ENCODE results near the gene DUSP22.

Gene DUSP22

DNA sequence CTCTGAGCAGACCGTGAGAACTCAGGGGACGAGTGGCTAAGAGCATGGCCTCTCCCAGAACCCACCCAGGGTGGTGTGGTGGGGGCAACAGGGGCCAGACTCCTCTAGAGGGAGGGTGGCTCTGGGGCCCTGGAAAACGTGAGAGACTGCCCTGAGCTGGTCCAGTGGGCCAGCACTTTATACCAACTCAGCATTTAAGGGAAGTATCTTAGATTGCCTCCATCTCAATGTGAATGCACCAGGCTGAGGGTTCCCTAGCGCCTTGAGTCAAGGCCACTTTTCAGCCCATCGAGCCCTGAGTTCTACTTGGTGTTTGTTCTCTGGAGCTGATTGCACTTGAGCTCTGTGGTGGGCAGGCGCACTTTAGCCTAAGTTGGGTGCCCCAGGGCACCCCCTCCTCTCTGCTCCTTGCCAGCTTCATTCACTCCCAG is 57.2 kb downstream of the DUSP22 start:
- no peak for DNase-seq (ENCODE audit: low read depth in 1 of 2, low spot score in 1 of 2)

DNA sequence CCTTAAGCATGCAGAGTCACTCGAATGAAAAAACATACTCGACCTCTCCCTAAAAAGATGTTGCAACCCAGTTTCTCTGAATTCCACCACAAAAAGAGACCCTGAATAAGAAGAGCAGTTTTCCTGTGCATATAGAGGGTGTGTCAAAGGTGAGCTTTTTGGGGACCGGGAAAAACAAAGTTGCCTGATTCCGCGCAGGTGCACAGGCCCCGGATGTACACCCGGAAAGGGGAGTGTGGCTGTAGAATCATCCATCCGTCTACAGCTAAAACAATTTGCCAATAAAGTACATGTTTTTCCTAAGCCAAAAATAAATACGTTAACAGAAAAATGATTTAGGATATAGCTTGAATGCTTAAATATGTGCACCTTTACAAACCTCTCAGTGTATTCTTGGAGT is 58.1 kb downstream of the DUSP22 start:
- no peak for DNase-seq (ENCODE audit: low read depth in 1 of 2, low spot score in 1 of 2)

GRCh38 chr6:351011-351866 is 59.0 kb downstream of the DUSP22 start:
- DNase-seq (ENCODE audit: low read depth in 1 of 2, low spot score in 1 of 2): no peak

GRCh38 chr6:351867-352289 is 59.6 kb downstream of the DUSP22 start:
- no peak for DNase-seq (ENCODE audit: low read depth in 1 of 2, low spot score in 1 of 2)

GRCh38 chr6:352474-352873 is 60.2 kb downstream of the DUSP22 start:
- no peak for DNase-seq (ENCODE audit: low read depth in 1 of 2, low spot score in 1 of 2)

DNA sequence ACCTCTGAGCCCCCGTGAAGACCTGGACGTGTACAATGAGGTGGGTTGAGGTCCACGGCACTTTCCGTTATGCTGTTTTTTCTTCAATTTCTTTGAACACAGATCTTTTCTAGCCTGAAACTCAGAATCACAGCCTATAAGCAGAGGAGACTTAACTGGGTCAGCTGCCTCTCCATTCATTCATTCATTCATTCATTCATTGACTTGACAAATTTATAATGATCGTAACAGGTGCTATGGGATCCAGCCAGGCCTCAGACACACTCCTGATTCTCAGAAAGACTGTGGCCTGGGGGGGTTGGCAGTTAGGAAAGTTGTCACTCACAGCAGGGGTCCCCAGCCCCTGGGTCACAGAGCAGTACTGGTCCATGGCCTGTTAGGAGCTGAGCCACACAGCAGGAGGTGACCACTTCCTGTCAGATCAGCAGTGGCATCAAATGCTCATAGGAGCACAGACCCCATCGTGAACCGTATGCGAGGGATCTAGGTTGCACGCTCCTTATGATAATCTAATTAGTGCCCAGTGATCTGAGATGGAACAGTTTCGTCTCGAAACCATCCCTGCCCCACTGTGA is 60.7 kb downstream of the DUSP22 start:
- no peak for DNase-seq (ENCODE audit: low read depth in 1 of 2, low spot score in 1 of 2)

DNA sequence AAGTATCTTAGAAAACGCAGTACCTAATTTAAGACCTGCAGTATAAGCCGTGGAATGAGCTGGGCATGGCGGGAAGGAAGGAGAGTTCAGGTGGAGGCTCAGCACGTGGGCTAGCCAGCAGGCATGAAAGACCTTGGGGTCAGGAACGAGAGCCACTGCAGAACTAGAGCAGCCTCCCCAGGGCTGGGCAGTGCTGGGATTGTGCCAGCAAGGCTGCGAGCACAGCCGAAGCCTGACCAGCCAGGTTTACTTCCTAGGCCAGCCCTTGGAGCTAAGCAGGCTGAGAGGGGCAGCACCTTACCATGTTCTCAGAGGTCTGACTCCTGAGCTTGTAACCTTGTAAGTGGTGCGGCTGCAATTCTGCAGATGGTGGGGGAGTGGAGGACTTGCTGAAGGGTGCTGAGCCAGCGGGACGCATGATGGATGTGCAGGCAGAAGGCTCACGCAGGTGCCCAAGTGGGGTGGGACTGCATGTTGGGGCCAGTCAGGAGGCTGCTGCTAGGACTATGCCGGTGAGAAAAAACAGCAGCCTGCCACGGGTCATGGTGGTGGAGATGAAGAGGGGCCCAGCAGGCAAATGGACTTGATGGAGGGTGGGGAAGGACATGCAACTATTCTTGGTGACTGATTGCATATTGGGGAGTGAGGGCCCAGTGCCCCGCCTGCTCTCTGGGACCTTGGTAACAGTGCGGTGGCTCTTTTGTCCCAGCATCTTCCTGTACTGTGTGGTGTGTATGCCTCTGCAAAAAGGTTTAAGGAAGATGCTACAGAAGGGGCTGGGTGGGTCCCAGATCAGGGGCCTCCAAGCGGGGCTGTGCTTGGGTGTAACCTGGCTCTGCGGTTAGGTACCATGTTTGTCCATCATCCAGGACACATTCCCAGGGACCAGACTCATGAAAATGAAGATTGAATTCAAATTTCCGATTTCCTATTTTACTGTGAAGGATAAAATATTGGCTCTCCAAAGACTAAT is 61.6 kb downstream of the DUSP22 start:
- DNase-seq (ENCODE audit: low read depth in 1 of 2, low spot score in 1 of 2): no peak

GRCh38 chr6:354631-355280 is 62.5 kb downstream of the DUSP22 start:
- no peak for DNase-seq (ENCODE audit: low read depth in 1 of 2, low spot score in 1 of 2)

GRCh38 chr6:355373-356208 is 63.3 kb downstream of the DUSP22 start:
- DNase-seq (ENCODE audit: low read depth in 1 of 2, low spot score in 1 of 2): no peak

DNA sequence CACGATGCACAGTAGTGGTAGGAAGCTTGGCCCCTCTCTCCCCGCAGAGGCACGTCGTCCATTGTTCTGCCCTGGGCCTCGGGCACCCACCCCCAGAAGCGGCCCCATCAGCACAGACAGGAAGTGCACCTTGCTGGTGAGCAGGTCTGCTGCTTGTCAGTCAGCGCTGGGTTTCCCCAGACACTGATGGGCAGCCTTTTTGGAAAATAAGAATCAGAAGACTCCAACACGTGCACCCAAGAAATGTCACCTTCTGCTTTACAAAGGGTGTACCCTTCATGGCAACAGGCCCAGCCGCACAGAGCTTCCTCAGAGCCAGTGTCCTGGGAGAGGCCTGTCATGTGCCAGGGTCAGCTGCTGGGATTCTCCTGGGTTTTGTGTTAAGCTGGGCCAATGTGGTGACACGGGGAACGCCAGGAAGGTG is 64.6 kb downstream of the DUSP22 start:
- DNase-seq (ENCODE audit: low read depth in 1 of 2, low spot score in 1 of 2): no peak

DNA sequence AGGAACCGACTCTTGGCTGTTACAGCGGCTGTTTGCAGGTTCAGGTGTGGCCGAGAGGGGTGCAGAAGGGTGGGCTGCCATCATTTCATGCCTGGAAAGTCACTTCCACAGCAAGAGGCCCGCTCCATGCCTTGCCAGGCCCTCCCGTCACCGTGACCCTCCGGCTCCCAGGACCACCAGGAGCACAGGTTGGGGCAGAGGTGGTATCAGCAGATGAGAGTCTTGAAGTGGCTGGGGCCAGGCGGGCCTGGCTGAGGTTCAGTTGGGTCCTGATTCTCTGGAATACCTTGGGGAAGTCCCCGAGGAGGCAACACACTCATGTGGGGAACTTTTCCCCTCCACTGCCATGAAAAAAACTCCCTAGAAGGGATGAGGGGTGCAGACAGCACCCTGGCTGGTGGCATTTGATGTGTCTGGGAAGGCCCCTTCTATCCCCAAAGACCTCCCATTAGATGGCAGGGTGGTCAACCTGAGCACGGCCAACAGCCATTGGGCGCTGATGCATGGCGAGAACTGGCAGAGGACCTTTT is 65.0 kb downstream of the DUSP22 start:
- no peak for DNase-seq (ENCODE audit: low read depth in 1 of 2, low spot score in 1 of 2)

DNA sequence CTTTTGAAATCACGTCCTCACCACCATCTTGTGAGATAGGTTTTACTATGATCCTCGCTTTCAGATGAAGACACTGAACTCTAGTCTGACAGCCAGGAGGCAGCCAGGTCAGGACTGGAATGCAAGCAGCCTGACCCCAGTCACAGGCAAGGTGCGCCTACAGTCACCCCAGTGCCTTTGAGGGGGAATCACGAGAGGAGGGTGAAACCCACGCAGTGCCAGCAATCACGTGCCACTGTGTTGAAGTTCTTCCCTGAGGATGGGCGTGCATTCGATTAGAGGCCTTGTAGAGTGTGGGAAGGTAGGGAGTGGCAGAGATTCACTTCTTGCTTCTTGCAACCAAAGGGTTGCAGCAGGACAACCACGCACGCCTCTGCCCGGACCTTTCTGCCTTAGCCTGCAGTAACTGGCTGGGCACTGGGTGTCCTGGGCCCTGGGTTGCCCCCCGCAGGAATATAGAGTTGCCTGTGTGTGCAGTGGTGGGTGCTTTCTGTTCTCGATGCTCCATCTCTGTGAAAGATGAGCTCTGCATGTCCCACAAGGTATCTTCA is 65.6 kb downstream of the DUSP22 start:
- no peak for DNase-seq (ENCODE audit: low read depth in 1 of 2, low spot score in 1 of 2)

DNA sequence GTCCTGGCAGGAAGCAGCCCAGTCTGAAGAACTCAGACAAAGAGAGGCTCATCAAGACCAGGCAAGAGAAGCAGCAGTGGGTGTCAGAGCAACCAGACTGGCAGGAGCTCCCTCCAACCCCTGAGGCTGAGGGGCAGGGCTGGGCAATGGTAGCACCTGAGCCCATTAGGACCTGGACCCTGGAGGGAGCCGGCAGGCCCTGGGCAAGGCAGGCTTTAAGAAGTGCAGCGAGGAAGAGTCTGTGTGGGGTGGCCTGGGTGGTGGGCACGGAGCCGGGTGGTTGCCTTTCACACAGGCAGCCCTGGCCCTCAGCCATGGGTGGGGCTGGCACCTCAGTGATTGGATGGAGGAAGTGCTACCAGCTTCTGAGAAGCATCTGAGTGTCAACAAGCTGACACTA is 66.1 kb downstream of the DUSP22 start:
- no peak for DNase-seq (ENCODE audit: low read depth in 1 of 2, low spot score in 1 of 2)

DNA sequence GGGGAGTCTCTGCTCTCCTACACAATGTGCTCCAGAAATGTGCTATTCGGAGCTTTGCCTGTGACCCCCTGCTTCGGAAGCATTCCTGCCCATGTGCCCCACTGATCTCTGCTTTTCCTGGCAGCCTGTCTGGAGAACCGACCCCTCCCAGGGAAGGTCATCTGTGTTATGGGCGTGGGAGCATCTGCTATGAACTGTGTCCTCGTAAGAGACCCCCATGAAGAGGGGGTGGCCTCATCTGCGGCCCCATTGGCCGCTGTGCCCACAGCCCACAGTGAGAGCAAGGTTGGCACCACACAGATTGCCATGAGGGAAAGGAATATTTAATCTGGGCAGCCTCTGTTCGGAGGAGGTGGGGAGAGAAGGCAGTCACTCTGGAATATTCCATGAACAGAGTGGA is 66.6 kb downstream of the DUSP22 start:
- no peak for DNase-seq (ENCODE audit: low read depth in 1 of 2, low spot score in 1 of 2)

DNA sequence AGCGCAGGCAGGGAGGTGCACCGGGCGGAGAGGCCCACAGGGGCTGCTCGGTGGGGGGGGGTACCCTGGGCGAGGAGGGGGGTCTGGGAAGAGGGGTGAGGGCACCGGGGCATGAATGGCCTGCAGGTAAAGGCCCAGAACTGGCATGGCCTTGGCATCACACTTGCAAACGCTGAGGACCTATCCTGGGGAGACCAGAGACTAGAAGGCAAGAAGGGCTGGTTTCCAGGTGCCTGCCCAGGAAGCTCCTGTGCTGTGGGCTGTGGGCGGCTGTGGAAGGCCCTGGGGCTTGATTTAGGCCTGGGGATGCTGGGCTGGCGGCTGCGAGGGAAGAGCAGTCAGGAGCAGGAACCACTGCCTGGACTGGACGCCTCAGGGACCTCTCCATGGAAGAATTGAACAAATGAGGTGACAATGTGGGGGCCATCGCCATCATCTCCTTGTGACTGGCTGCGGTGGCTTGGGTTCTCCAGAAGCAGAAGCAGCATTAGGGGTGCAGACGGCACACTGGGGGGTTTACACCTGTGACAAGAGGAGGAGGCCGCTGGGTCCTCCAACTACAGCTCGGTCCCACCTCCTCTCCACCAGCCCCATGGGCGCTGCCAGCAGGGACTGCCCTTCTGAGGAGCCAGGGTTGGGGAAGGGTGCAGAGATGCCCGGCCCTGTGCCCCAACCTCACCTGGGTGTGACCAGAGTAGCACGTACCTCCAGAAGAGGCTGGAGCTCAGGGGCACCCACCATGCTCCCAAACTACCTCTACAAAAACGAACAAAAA is 67.2 kb downstream of the DUSP22 start:
- no peak for DNase-seq (ENCODE audit: low read depth in 1 of 2, low spot score in 1 of 2)

- DNase-seq (ENCODE audit: low read depth in 1 of 2, low spot score in 1 of 2): no peak
Observed at GRCh38 chr6:360349-360748, 68.1 kb downstream of the DUSP22 start.

GRCh38 chr6:360764-361373 is 68.6 kb downstream of the DUSP22 start:
- no peak for DNase-seq (ENCODE audit: low read depth in 1 of 2, low spot score in 1 of 2)

DNA sequence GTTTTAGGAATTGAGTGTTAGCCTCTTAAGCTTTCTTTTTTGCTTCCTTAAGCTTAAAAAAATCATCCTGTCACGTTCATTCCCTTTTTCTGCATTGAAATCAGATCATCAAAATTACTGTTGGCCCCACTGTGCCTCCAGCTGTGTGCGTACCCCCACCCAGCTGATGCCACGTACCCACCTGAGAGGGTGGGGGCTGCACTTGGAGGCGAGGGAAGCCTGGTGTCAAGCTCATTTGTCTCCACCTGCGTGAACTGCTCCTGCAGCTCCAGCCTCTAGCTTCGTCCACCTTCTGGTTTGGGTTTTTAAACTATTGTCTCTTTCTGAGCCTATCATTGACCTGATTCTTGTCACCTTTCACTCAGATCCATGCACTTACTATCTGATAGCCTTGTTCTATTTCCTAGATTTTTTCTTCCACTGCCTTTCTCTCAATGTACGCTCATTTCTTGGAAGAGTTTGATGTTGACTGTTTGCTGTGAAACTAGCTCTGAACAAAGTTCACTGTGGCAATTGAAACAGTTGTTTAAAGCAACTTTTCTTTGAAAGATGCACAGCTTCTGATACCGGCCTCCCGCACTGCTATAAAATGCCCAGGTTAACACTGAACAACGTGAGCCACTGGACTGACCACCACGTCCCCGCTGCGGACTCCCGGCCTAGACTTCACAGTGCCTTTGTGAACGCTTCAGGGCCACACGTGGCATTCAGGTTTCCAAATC is 69.3 kb downstream of the DUSP22 start:
- DNase-seq (ENCODE audit: low read depth in 1 of 2, low spot score in 1 of 2): no peak

Data from activated CD4-positive, alpha-beta T cell treated with anti-CD3 and anti-CD28 coated beads, Interleukin-2, amount 50 U/mL, for 24 hours (primary cell).